ENCODE results near the gene ITPR2.

ITPR2 gene

DNA sequence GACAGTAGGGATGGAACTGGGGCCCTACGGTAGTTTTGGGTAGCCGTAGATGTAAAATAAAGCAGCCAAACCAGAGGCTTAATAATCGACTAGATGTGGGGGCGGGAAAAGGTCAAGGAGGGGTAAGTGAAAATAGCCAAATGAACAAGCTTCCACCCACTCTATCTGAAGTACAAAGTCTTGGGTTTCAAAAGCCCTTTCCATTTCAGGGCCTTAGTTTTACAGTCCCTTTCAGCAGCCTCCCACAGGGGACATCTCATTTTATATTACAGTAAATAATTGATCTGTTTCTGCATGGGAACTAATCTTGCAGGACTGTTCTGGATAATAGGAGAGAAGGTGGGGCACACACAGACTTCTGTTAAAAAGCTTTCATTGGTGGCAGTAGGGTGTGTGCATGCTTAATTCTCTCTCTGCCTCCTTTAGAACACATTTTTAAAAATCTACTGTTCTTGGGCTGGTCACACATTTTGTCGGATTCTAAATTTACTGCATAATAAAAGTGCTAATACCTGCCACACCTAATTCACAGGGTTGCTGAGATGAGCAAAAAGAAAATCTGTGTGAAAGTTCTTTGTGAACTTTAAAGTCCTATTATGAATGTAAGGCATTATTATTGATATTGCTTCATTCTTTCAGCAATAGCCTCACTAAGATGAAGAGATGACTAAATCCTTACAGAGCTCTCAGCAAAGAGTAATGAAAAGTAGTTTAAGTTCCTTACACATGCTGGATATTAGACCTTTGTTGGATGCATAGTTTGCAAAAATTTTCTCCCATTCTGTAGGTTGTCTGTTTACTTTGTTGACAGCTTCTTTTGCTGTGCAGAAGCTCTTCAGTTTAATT, 104.6 kb downstream of the ITPR2 start:
- FAIRE-seq (peak; percentile 84), DNase-seq (ENCODE audit: insufficient read length) (no peak)
- TF ChIP-seq POLR2A (IDR thresholded peaks at IDR 0.05; ENCODE audit: low read depth, low read length) = no peak
- no peak for TF ChIP-seq TAF1 (IDR thresholded peaks at IDR 0.05; ENCODE audit: borderline replicate concordance, low read depth, low read length)
- TF ChIP-seq POLR2AphosphoS5 (IDR thresholded peaks at IDR 0.05; ENCODE audit: low read depth, low read length) = no peak

GRCh38 chr12:26727482-26728204, 105.4 kb downstream of the ITPR2 start:
- TF ChIP-seq TAF1 (IDR thresholded peaks at IDR 0.05; ENCODE audit: borderline replicate concordance, low read depth, low read length) (no peak), POLR2A (IDR thresholded peaks at IDR 0.05; ENCODE audit: low read depth, low read length) (no peak), POLR2AphosphoS5 (IDR thresholded peaks at IDR 0.05; ENCODE audit: low read depth, low read length) (no peak)
- no peak for FAIRE-seq
- DNase-seq (ENCODE audit: insufficient read length) = no peak

GRCh38 chr12:26726956-26727355, 106.0 kb downstream of the ITPR2 start:
- no peak for FAIRE-seq
- DNase-seq (ENCODE audit: insufficient read length) = no peak
- TF ChIP-seq POLR2AphosphoS5 (IDR thresholded peaks at IDR 0.05; ENCODE audit: low read depth, low read length) (no peak), POLR2A (IDR thresholded peaks at IDR 0.05; ENCODE audit: low read depth, low read length) (no peak), TAF1 (IDR thresholded peaks at IDR 0.05; ENCODE audit: borderline replicate concordance, low read depth, low read length) (no peak)

DNA sequence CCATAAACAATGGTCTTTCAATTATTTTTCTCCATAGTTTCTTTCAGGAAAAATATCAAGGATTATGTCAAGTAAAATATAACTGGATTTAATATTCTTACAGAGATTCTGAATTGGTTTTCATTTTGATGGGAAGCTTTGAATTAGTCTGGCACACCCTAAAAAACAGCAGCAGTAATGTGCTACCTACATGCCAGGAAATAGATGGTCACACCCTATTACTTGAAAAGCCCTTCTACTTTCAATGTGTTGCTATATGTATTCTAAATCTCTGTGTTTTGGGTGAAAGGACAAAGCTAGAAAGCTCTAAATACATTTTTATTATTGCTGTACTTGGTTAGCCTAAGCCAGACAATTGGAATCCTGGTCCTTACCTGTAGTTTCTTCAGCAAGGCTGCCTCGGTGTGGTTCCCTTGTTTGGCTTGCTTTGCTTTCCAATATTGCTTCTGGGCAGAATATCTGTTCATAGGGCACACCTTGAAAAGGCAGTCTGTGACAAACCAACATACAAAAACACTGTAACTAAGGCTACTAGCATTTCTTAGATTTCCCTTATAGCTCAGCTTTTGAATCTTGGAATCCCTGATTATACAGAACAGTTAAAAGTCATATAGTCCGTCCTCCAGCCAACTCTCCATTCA, 107.6 kb downstream of the ITPR2 start:
- no peak for TF ChIP-seq POLR2A (IDR thresholded peaks at IDR 0.05; ENCODE audit: low read depth, low read length)
- FAIRE-seq (no peak), DNase-seq (ENCODE audit: insufficient read length) (no peak)

- no peak for TF ChIP-seq POLR2AphosphoS5 (IDR thresholded peaks at IDR 0.05; ENCODE audit: low read depth, low read length)
- TF ChIP-seq POLR2A (IDR thresholded peaks at IDR 0.05; ENCODE audit: low read depth, low read length) = no peak
- no peak for TF ChIP-seq TAF1 (IDR thresholded peaks at IDR 0.05; ENCODE audit: borderline replicate concordance, low read depth, low read length)
- DNase-seq (ENCODE audit: insufficient read length) = no peak
- FAIRE-seq = no peak
These were observed 108.7 kb downstream of the ITPR2 start for GRCh38 chr12:26724309-26724702.

GRCh38 chr12:26723379-26724308, 109.3 kb downstream of the ITPR2 start:
- FAIRE-seq = peak; percentile 50
- DNase-seq (ENCODE audit: insufficient read length) = no peak
- TF ChIP-seq POLR2AphosphoS5 (IDR thresholded peaks at IDR 0.05; ENCODE audit: low read depth, low read length) = no peak
- no peak for TF ChIP-seq TAF1 (IDR thresholded peaks at IDR 0.05; ENCODE audit: borderline replicate concordance, low read depth, low read length)
- no peak for TF ChIP-seq POLR2A (IDR thresholded peaks at IDR 0.05; ENCODE audit: low read depth, low read length)

DNA sequence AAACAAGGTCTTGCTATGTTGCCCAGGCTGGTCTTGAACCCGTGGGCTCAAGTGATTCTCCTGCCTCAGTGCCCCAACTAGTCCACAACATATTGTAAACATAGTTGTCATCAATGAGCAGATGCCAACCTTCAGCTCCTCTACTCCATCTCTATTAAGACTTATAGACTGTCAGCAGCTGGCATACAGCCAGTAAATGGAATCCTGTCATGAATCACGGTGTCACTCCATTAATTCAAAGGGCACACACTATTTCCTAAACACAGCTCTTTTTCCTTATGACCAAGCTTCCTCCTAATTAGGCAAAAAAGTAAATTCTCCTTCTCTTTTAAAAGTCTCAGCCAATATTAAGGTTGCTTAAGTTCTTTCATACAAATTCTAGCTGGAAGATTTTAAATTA, 111.2 kb downstream of the ITPR2 start:
- TF ChIP-seq POLR2AphosphoS5 (IDR thresholded peaks at IDR 0.05; ENCODE audit: low read depth, low read length) (no peak), POLR2A (IDR thresholded peaks at IDR 0.05; ENCODE audit: low read depth, low read length) (no peak), TAF1 (IDR thresholded peaks at IDR 0.05; ENCODE audit: borderline replicate concordance, low read depth, low read length) (no peak)

GRCh38 chr12:26719852-26720251, 113.1 kb downstream of the ITPR2 start:
- no peak for TF ChIP-seq TAF1 (IDR thresholded peaks at IDR 0.05; ENCODE audit: borderline replicate concordance, low read depth, low read length)
- no peak for TF ChIP-seq POLR2A (IDR thresholded peaks at IDR 0.05; ENCODE audit: low read depth, low read length)
- no peak for TF ChIP-seq POLR2AphosphoS5 (IDR thresholded peaks at IDR 0.05; ENCODE audit: low read depth, low read length)
- no peak for DNase-seq (ENCODE audit: insufficient read length)
- peak; percentile 42 for FAIRE-seq

More for the DNA sequence above, 111.2 kb downstream of the ITPR2 start:
- no peak for FAIRE-seq
- DNase-seq (ENCODE audit: insufficient read length) = no peak

- FAIRE-seq (no peak), DNase-seq (ENCODE audit: insufficient read length) (no peak)
- TF ChIP-seq POLR2AphosphoS5 (IDR thresholded peaks at IDR 0.05; ENCODE audit: low read depth, low read length) (no peak), TAF1 (IDR thresholded peaks at IDR 0.05; ENCODE audit: borderline replicate concordance, low read depth, low read length) (no peak), POLR2A (IDR thresholded peaks at IDR 0.05; ENCODE audit: low read depth, low read length) (no peak)
These were observed 115.2 kb downstream of the ITPR2 start for GRCh38 chr12:26717757-26718156.

GRCh38 chr12:26715232-26715631, 117.8 kb downstream of the ITPR2 start:
- no peak for DNase-seq (ENCODE audit: insufficient read length)
- FAIRE-seq = no peak
- no peak for TF ChIP-seq POLR2AphosphoS5 (IDR thresholded peaks at IDR 0.05; ENCODE audit: low read depth, low read length)
- TF ChIP-seq TAF1 (IDR thresholded peaks at IDR 0.05; ENCODE audit: borderline replicate concordance, low read depth, low read length) = no peak
- no peak for TF ChIP-seq POLR2A (IDR thresholded peaks at IDR 0.05; ENCODE audit: low read depth, low read length)

Data from GM12892 (cell line).